Right renal cortex interstitium (tissue), 3 donors: ENCODE measurements around the gene RSPH10B2. TPM values are rescaled to one million over a fixed set of nuclear protein-coding genes. Genes with fewer than 3 reads are reported as not detected.
"Not testable (repeated sequence)": the region's sequence is repeated elsewhere in the genome, so short reads cannot be mapped to it uniquely, and the experiment has no call there.

Experiments used
- DNase-seq, 3 donors: peaks; one replicate each; pipeline ENCODE4 v3.0.0-alpha.2; 2013; ENCODE audit warnings: low read depth in 3 of 3, low spot score in 2 of 3
- polyA plus RNA-seq, 3 donors: library from polyadenylated mRNA; unstranded; fragments of 120-200 nt; gene quantifications; one replicate each; pipeline ENCODE4 v1.2.1, GENCODE V29; 2013; ENCODE audit not compliant: insufficient read length in 3 of 3

The RSPH10B2 gene
- polyA plus RNA-seq, 3 donors: 0.50 to 1.1 (median 0.96) TPM

GRCh38 chr7:6781581-6781980 lies 27.7 kb downstream of the RSPH10B2 start:
- not testable (repeated sequence) for DNase-seq

- not testable (repeated sequence) for DNase-seq
Measured at GRCh38 chr7:6789353-6789752, 35.5 kb downstream of the RSPH10B2 start.

- DNase-seq: peak in 1 of 3 donors; percentile 10
Measured at GRCh38 chr7:6792113-6792872, 38.4 kb downstream of the RSPH10B2 start.

GRCh38 chr7:6794276-6794675 lies 40.4 kb downstream of the RSPH10B2 start:
- DNase-seq: not testable (repeated sequence)

- not testable (repeated sequence) for DNase-seq
Measured at GRCh38 chr7:6797218-6797617, 43.3 kb downstream of the RSPH10B2 start.

GRCh38 chr7:6798047-6798446 lies 44.1 kb downstream of the RSPH10B2 start:
- not testable (repeated sequence) for DNase-seq

- DNase-seq: not testable (repeated sequence)
Measured at GRCh38 chr7:6799887-6800286, 46.0 kb downstream of the RSPH10B2 start.

- not testable (repeated sequence) for DNase-seq
Measured at GRCh38 chr7:6800331-6800730, 46.4 kb downstream of the RSPH10B2 start.

- not testable (repeated sequence) for DNase-seq
Measured at GRCh38 chr7:6807393-6807918, 53.6 kb downstream of the RSPH10B2 start.

GRCh38 chr7:6807959-6808358 lies 54.1 kb downstream of the RSPH10B2 start:
- not testable (repeated sequence) for DNase-seq

- not testable (repeated sequence) for DNase-seq
Measured at GRCh38 chr7:6813011-6813410, 59.1 kb downstream of the RSPH10B2 start.

- not testable (repeated sequence) for DNase-seq
Measured at GRCh38 chr7:6815470-6815869, 61.6 kb downstream of the RSPH10B2 start.

- not testable (repeated sequence) for DNase-seq
Measured at GRCh38 chr7:6821622-6822021, 67.7 kb downstream of the RSPH10B2 start.

GRCh38 chr7:6825236-6826125 lies 71.6 kb downstream of the RSPH10B2 start:
- DNase-seq: not testable (repeated sequence)

- DNase-seq: peak; percentile 5 to 42 (median 12)
Measured at GRCh38 chr7:6826151-6826550, 72.2 kb downstream of the RSPH10B2 start, which contains the start of gene CCZ1B. Gene CCZ1B (minus strand): TSS chr7:6826275. CDS start chr7:6826197, 78 bp downstream.

GRCh38 chr7:6827180-6827579 lies 73.3 kb downstream of the RSPH10B2 start:
- DNase-seq: not testable (repeated sequence)

- DNase-seq: not testable (repeated sequence)
Measured at GRCh38 chr7:6829616-6830015, 75.7 kb downstream of the RSPH10B2 start.

GRCh38 chr7:6830026-6830425 lies 76.1 kb downstream of the RSPH10B2 start:
- not testable (repeated sequence) for DNase-seq

- DNase-seq: no peak
Measured at GRCh38 chr7:6831018-6831725, 77.3 kb downstream of the RSPH10B2 start.

- no peak for DNase-seq
Measured at GRCh38 chr7:6833636-6834035, 79.7 kb downstream of the RSPH10B2 start.
